GM19239 (cell line): ENCODE measurements around the gene RTCA.
"Not testable (repeated sequence)": the region's sequence is repeated elsewhere in the genome, so short reads cannot be mapped to it uniquely, and the experiment has no call there.

Experiments used
- DNase-seq: peaks from one replicate; pipeline ENCODE4 v3.0.0; 2011; ENCODE audit warnings: low spot score; ENCODE audit not compliant: insufficient read length
- FAIRE-seq: peaks from 2 replicates; lab custom pipeline; 2011; peaks lifted over from hg19 to GRCh38; lab: Jason Lieb, UNC

The RTCA gene

DNA sequence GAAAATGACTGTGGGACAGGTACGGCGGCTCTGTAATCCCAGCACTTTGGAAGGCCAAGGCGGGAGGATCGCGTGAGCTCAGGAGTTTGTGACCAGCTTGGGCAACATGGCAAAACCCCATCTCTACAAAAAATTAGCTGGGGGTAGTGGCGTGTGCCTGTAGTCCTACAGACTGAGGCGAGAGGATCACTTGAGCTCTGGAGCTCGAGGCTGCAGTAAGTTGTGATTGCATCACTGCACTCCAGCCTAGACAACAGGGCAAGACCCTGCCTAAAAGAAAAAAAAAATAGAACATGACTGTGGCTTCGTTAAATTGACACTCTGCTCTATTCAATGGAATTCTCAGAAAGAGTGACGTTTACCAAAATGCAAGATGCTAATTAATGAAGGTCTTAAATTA is 12.5 kb upstream of the RTCA start:
- FAIRE-seq (no peak), DNase-seq (no peak)

DNA sequence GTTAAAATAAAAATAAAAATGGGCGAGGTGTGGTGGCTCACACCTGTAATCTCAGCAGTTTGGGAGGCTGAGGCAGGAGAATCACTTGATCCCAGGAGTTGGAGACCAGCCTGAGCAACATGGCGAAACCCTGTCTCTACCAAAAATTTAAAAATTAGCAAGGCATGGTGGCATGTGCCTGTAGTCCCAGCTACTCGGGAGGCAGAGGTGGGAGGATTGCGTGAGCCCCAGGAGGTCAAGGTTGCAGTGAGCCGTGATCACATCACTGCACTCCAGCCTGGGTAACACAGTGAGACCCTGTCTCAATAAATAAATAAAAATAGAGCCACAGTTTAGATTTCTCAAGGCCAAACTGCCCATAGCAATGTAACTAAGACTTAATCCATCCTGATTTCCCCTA is 9.7 kb upstream of the RTCA start:
- not testable (repeated sequence) for DNase-seq, FAIRE-seq

DNA sequence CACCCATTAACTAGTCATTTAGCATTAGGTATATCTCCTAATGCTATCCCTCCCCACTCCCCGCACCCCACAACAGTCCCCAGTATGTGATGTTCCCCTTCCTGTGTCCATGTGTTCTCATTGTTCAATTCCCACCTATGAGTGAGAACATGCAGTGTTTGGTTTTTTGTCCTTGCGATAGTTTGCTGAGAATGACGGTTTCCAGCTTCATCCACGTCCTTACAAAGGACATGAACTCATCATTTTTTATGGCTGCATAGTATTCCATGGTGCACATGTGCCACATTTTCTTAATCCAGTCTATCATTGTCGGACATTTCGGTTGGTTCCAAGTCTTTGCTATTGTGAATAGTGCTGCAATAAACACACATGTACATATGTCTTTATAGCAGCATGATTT is 7.6 kb upstream of the RTCA start:
- FAIRE-seq, DNase-seq: not testable (repeated sequence)

- DNase-seq (no peak), FAIRE-seq (no peak)
These were observed 4.3 kb upstream of the RTCA start for GRCh38 chr1:100261686-100262085.

DNA sequence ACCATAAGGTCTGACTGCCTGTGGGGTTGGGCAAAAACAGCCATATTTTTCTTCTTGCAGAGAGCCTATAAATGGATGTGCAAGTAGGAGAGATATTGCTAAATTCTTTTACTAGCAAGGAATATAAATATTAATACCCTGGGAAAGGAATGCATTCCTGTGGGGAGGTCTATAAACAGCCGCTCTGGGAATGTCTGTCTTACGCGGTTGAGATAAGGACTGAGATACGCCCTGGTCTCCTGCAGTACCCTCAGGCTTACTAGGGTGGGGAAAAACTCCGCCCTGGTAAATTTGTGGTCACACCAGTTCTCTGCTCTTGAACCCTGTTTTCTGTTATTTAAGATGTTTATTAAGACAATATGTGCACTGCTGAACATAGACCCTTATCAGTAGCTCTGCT is 1.9 kb upstream of the RTCA start:
- not testable (repeated sequence) for FAIRE-seq, DNase-seq

DNA sequence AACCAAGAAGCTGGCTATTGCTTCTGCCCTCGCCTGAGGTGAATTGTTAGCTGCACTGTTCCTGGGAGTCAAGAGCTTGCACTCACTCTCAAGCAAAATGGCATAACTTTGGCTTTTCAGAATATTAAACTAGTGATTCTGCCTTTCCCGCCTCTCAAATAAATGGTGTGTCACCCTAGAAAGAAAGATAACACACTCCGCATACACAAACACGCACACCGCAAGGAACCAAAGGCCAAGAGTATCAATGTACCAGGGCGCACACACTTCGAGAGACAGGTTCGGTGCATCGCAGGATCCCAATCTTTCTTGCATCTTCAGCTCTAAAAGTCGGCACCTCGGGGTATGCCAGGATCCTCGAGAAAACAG is 470 bp upstream of the RTCA start:
- DNase-seq = no peak

DNA sequence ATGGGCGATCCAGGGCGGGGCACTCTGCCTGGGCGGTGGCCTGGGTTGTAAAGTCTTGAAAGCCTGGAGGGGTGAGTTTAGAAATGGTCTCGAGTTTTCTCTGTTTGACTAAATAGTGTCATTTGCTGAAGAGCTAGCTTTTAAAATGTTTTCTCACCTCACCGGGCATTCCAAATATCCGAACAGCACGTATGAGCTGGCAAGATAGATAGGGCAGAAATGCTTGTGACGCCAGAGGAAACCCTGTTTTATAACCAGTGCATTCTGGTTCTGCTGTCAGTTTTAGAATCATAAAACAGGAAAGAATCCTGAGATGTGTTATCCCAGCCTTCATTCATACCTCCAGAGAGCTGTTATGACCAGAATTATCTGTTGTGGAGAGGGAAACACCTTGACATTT is 725 bp downstream of the RTCA start:
- FAIRE-seq = no peak
- no peak for DNase-seq

More for the DNA sequence above, 470 bp upstream of the RTCA start:
- FAIRE-seq = no peak

DNA sequence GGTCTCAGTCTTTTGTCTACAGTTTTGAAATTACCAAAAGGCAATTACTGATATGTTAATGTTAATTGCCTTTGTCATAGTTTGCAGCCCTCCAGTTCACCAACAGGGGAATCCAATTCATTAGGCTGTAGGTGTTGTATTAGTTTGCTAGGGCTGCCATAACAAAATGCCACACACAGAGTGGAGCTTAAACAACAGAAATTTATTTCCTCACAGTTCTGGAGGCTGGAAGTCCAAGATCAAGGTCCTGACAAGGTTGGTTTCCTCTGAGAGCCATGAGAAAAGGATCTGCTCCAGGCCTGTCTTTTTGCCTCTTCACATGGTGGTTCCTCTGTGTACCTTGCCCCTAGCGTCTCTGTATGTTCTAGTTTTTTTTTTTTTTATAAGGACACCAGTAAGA is 1.3 kb downstream of the RTCA start:
- DNase-seq (no peak), FAIRE-seq (no peak)

DNA sequence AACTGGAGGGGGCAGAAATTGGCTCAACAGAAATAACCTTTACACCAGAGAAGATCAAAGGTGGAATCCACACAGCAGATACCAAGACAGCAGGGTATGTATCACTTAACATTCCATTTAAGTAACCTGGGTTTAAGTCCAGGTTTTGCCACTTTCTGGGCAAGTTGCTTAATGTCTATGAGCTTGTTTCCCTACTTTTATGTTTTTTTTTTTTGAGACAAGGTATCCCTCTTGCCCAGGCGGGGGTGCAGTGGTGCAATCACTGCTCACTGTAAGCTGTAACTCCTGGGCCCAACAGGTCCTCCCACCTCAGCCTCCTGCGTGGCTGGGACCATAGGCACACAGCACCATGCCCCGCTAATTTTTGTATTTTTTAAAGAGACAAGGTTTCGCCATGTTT is 2.2 kb downstream of the RTCA start:
- no peak for DNase-seq
- no peak for FAIRE-seq

DNA sequence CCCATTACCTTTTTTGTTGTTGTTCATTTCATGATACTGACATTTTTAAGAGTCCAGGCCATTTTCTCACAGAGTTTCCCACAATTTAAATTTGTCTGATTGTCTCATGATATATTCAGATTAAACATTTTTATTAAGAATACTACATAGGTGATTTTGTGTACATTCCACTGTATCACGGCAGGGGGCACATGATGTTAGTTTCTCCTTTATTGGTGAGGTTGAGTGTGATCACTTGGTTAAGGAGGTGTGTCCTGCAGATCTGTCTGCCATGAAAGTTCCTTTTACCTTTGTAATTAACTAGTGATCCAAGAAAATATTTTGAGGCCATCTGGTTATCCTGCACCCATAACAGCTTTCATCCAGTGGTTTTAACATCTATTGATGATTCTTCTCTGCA is 11.8 kb downstream of the RTCA start:
- FAIRE-seq (no peak), DNase-seq (no peak)

DNA sequence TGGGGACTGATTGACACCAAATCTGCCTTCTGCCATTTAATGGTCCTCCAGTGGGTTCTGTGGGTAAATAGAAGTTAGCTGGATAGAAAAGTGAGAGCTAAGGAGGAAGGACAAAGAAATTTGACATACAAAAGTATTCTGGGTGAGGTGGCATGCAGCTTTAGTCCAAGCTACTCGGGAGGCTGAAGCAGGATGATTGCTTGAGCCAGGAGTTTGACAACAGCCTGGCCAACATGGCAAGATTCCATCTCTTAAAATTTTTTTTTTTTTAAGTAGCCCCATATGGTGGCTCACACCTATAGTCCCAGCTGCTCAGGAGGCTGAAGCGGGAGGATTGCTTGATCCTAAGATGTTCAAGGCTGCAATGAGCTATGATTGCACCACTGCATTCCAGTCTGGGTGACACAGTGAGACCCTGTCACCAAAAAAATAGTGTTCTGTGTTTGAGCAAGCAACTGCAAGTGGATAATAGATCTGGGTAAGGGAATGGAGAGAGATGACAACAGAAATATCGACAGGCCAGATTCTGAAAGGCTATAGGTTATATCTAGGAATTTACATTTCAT is 13.4 kb downstream of the RTCA start:
- DNase-seq (no peak), FAIRE-seq (no peak)

DNA sequence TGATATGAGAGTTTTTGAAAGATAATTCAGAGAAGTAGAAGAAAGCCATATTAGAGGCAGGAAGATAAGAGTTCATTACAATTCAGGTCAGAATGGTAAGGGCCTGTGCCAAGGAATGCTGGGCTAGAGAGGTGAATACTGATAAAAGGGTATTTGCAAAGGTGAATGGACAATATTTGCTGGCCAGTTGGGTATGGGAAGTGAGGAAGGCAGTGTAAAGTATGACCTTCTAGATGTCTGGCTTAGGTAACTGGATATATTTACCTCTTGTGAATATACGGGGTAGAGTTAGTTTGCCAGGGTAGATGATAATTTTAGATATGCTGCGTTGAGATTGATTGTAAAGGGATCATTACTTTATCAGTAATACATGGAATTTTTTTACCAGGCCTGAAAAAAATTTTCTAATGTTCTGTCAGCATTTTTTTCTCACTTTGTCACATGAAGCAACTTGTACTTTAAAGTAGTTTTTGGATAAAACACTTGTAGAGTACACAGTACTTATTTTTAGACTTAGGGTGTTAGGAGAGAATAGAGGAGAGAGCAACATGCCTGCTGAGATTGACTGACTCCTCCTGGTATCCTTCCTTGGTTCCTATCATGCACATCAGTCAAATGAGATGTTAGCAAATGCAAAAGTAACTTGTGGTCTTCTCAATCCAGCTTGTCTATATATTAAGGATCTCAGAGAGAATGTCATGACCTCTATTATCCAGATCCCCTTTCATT is 14.1 kb downstream of the RTCA start:
- DNase-seq = no peak
- FAIRE-seq = no peak

GRCh38 chr1:100284591-100284990 is 18.6 kb downstream of the RTCA start:
- DNase-seq (no peak), FAIRE-seq (no peak)

DNA sequence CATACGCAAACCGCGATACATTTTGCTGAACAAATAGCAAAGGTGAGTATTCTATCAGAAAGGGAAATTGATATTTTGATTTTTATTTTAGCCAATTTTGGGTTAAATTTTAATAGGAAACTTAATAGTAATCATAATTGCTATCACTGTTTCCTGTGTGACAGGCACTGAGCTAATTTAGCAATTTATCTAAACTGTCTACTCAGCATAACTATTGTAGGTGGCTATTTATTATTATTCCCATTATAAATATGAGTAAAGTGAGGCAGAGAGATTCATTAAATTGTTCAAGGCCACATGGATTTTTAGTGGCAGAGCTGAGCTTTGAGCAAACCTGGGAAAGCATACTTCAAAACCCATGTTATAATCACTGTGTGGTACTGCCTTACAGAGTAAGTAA is 21.1 kb downstream of the RTCA start:
- no peak for FAIRE-seq
- no peak for DNase-seq

- DNase-seq (no peak), FAIRE-seq (no peak)
These were observed 24.3 kb downstream of the RTCA start for GRCh38 chr1:100290291-100290690.

GRCh38 chr1:100292711-100293110 is 26.7 kb downstream of the RTCA start:
- FAIRE-seq = no peak
- DNase-seq = no peak

DNA sequence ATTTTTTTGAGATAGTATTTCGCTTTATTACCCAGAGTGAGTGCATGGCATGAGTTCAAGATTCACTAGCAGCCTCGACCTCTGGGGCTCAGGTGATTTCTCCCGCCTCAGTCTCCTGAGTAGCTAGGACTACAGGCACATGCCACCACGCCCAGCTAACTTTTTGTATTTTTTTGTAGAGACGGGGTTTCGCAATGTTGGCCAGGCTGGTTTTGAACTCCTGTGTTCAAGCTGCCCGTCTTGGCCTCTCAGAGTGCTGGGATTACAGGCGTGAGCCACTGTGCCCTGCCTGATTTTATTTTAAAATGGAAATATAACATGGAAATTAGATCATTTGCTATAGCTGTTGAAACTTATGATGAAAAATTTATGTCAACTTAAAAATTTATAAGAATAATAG is 30.1 kb downstream of the RTCA start:
- FAIRE-seq (no peak), DNase-seq (no peak)

DNA sequence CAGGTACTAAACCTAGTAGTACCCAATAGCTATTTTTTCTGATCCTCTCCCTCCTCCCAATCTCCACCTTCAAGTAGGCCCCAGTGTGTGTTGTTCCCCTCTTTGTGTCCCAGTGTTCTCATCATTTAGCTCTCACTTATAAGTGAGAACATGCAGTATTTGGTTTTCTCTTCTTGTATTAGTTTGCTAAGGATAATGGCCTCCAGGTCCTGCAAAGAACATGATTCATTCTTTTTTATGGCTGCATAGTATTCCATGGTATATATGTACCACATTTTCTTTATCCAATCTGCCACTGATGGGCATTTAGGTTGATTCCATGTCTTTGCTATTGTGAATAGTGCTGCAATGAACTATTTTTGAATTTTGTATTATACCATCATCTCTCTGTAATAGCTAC is 31.0 kb downstream of the RTCA start:
- not testable (repeated sequence) for DNase-seq, FAIRE-seq

GRCh38 chr1:100298512-100298911 is 32.5 kb downstream of the RTCA start:
- no peak for DNase-seq
- no peak for FAIRE-seq

- DNase-seq = no peak
- no peak for FAIRE-seq
These were observed 33.7 kb downstream of the RTCA start for GRCh38 chr1:100299521-100300222.

DNA sequence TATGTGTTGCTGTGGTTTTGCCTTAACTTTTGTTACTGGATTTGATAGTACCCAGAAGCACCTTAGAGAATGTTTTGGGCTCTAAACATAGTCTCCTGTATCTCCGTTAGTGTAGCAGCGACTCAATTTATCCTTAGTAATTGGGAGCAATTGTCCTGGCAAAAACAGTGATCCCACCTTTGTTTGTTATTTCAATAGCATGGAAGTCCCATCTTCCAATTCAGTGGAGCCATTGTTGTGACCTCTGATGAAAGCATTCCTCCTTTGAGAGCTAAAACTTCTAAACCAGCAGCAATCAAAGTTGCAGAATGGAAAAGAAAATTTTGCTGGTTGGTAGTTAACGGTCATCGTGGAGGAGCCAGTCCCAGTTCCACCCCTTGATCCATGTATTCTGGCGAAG is 34.7 kb downstream of the RTCA start:
- FAIRE-seq = no peak
- no peak for DNase-seq

DNA sequence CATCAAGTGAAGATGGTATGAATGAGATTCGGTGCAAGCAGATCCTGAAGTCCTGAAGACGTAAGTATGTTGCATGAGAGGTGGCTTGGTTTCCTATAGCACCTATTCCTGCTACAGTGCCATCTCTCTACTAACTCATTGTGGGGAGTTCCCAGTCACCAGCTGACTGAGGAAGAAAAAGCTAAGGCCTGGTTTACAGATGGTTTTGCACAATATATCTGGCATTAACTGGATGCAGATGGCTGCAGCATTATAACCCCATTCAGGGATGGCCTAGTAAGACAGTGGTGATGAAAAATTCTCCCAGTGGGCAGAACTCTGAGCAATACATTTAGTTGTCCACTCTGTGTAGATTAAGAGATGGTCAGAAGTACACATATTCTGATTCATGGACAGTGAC is 36.7 kb downstream of the RTCA start:
- no peak for DNase-seq

More for the DNA sequence above, 36.7 kb downstream of the RTCA start:
- no peak for FAIRE-seq
